Ectodermal cell (in vitro differentiated cells): ENCODE data around the gene FBXL13.
"Not testable (repeated sequence)": the region's sequence is repeated elsewhere in the genome, so short reads cannot be mapped to it uniquely, and the experiment has no call there.

Experiments
- H3K27ac ChIP-seq: 2 replicates; pipeline ENCODE4 v1.7.0; 2013; ENCODE audit warnings: mild to moderate bottlenecking, low read depth, low read length; ENCODE audit not compliant: insufficient read depth, poor library complexity, severe bottlenecking
- H3K27me3 ChIP-seq: 2 replicates; pipeline ENCODE4 v1.7.0; 2013; ENCODE audit warnings: mild to moderate bottlenecking, low read length; ENCODE audit not compliant: insufficient read depth, control insufficient read depth, poor library complexity, severe bottlenecking
- H3K36me3 ChIP-seq: one replicate; pipeline ENCODE4 v1.7.0; 2013; ENCODE audit warnings: low read length; ENCODE audit not compliant: control insufficient read depth, insufficient read depth
- H3K4me1 ChIP-seq: one replicate; pipeline ENCODE4 v1.7.0; 2013; ENCODE audit warnings: low read length; ENCODE audit not compliant: control insufficient read depth, insufficient read depth
- H3K4me3 ChIP-seq: 2 replicates; pipeline ENCODE4 v1.7.0; 2013; ENCODE audit warnings: low read depth, low read length, control low read depth; ENCODE audit not compliant: insufficient read depth
- H3K9me3 ChIP-seq: 2 replicates; pipeline ENCODE4 v1.7.0; 2013; ENCODE audit warnings: mild to moderate bottlenecking, low read length, moderate library complexity; ENCODE audit not compliant: control insufficient read depth
- WGBS, 2 experiments: methylation state at CpG; one replicate each; pipeline ENCODE4 v1.1.7; 2013; ENCODE audit warnings: missing lambda C conversion rate in 2 of 2; 5-methylcytosine and 5-hydroxymethylcytosine counted together

The FBXL13 gene

DNA sequence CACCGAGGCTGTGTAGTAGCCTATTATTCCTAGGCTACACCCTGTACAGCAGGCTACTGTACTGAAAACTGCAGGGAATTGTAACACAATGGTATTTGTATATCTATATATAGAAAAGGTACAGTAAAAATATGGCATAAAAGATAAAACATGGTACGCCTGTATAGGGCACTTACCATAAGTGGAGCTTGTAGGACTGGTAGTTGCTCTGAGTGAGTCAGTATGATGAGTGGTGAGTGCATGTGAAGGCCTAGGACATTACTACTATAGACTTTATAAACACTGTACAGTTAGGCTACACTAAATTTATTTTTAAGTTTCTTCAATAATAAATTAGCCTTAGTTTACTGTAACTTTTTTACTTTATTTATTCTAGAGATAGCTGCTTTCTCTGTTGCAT is 285.8 kb downstream of the FBXL13 start:
- not testable (repeated sequence) for H3K27ac ChIP-seq, H3K4me3 ChIP-seq, H3K4me1 ChIP-seq, H3K36me3 ChIP-seq, H3K9me3 ChIP-seq, H3K27me3 ChIP-seq
- WGBS, 2 experiments = 89 to 100% methylated on average over 1 of the region's 2 CpGs

GRCh38 chr7:102780926-102781325 is 293.7 kb downstream of the FBXL13 start:
- not testable (repeated sequence) for H3K9me3 ChIP-seq, H3K27ac ChIP-seq, H3K4me3 ChIP-seq, H3K4me1 ChIP-seq, H3K36me3 ChIP-seq, H3K27me3 ChIP-seq
- WGBS, 2 experiments = 92 to 96% methylated on average over 10 of the region's 10 CpGs

- not testable (repeated sequence) for H3K4me1 ChIP-seq, H3K36me3 ChIP-seq, H3K9me3 ChIP-seq, H3K27me3 ChIP-seq, H3K27ac ChIP-seq, H3K4me3 ChIP-seq
- 93 to 100% methylated on average over 2 to 3 of the region's 3 CpGs for WGBS, 2 experiments
Observed at GRCh38 chr7:102778663-102779062, 295.9 kb downstream of the FBXL13 start.

- H3K9me3 ChIP-seq, H3K27ac ChIP-seq, H3K36me3 ChIP-seq, H3K27me3 ChIP-seq, H3K4me1 ChIP-seq, H3K4me3 ChIP-seq: not testable (repeated sequence)
Observed at GRCh38 chr7:102776217-102776616, 298.4 kb downstream of the FBXL13 start.

- WGBS, 2 experiments = 85 to 92% methylated on average over 1 of the region's 3 CpGs
- not testable (repeated sequence) for H3K4me3 ChIP-seq, H3K27me3 ChIP-seq, H3K9me3 ChIP-seq, H3K36me3 ChIP-seq, H3K27ac ChIP-seq, H3K4me1 ChIP-seq
Observed at GRCh38 chr7:102770467-102770866, 304.1 kb downstream of the FBXL13 start.

GRCh38 chr7:102769657-102770192 is 304.9 kb downstream of the FBXL13 start:
- not testable (repeated sequence) for H3K4me1 ChIP-seq, H3K9me3 ChIP-seq, H3K27ac ChIP-seq, H3K27me3 ChIP-seq, H3K36me3 ChIP-seq, H3K4me3 ChIP-seq
- WGBS, 2 experiments = 100% methylated on average over 1 of the region's 3 CpGs

DNA sequence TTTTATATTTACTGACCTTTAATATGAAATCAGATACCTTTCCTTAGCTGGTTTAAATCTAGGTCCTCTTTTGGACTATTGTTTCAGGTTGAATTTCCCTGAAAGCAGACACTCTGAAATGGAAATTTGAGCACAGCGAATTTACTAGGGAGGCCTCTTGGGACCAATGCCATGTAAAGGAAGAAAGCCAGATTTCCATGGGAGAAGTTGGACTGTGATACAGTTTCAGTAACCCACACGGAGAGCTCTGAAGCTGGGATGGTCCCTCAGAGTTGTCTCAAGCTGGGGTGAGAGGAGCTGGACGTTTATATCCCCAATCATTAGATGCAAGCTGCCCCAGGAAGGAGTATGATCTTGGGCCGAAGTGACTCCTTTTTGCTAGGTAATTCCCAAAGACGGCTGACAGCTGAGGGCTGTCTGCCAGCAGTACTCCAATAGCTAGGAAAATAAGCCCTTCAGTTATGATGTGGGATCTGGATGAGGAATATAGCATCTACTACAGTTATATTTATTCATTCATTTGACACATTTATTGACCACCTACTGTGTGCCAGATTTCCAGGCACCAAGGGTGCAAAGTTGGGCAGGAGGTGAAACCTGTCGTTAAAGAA is 311.2 kb downstream of the FBXL13 start:
- WGBS, 2 experiments = 90 to 94% methylated on average over 4 to 5 of the region's 6 CpGs
- H3K36me3 ChIP-seq, H3K4me1 ChIP-seq, H3K4me3 ChIP-seq, H3K9me3 ChIP-seq, H3K27ac ChIP-seq, H3K27me3 ChIP-seq: not testable (repeated sequence)
